B cell (primary cell): ENCODE data around the gene GDF2. TPM values are rescaled to one million over a fixed set of nuclear protein-coding genes. Genes with fewer than 3 reads are reported as not detected.

Source experiments
- ATAC-seq: fragments of 200-7000 bp; cut with Tn5 transposase; one replicate; pipeline ENCODE4 v1.10.0; 2021; ENCODE audit warnings: low read depth, mild to moderate bottlenecking, moderate number of reproducible peaks, moderate library complexity
- CTCF ChIA-PET: fragments of 350-600 bp; sonication (Branson Sonifier 250); formaldehyde crosslinking; loops from one replicate; lab custom pipeline; 2021; ENCODE audit warnings: antibody characterized with exemption, inconsistent platforms; lab: Charles Lee
- POLR2A ChIA-PET: fragments of 350-600 bp; sonication (Branson Sonifier 250); formaldehyde crosslinking; loops from one replicate; lab custom pipeline; 2021; ENCODE audit warnings: antibody characterized with exemption; lab: Charles Lee
- DNase-seq: peaks from one replicate; pipeline ENCODE4 v3.0.0; 2013
- H2AFZ ChIP-seq: 2 replicates; pipeline ENCODE4 v1.6.1; 2012; ENCODE audit warnings: mild to moderate bottlenecking, low read depth, low read length; ENCODE audit not compliant: insufficient read depth, poor library complexity, severe bottlenecking
- H3K27ac ChIP-seq, 2 donors: 1 replicate in 1 of 2; 2 replicates in 1 of 2; pipeline ENCODE4 v1.5.1; 2012 to 2013; ENCODE audit warnings: low read length in 2 of 2, mild to moderate bottlenecking in 2 of 2, moderate library complexity in 1 of 2
- H3K27me3 ChIP-seq, 4 experiments: fragments of 200-600 bp in 1 of 4; sonication (generic) in 1 of 4; replicated peaks in 1 of 4; 1 replicate in 2 of 4; 2 replicates in 2 of 4; pipeline versions ENCODE4 v1.6.1 to v1.7.0; 2013 to 2016; ENCODE audit warnings: low read length in 3 of 4, mild to moderate bottlenecking in 2 of 4, mixed read lengths in 1 of 4, moderate library complexity in 1 of 4; ENCODE audit not compliant: insufficient read depth in 4 of 4, control insufficient read depth in 3 of 4; ENCODE audit errors: control extremely low read depth in 1 of 4
- H3K36me3 ChIP-seq, 2 experiments: replicated peaks in 1 of 2; 1 replicate in 1 of 2; 2 replicates in 1 of 2; pipeline versions ENCODE4 v1.6.1 to v1.7.1; 2013; ENCODE audit warnings: low read length in 1 of 2; ENCODE audit not compliant: insufficient read depth in 2 of 2, control insufficient read depth in 1 of 2; ENCODE audit errors: control extremely low read depth in 1 of 2, extremely low read depth in 1 of 2
- H3K4me1 ChIP-seq, 2 donors: fragments of 200-600 bp in 1 of 2; sonication (generic) in 1 of 2; 1 replicate in 1 of 2; 2 replicates in 1 of 2; pipeline versions ENCODE4 v1.5.1 to v1.6.1; 2013 to 2017; ENCODE audit warnings: low read length in 2 of 2; ENCODE audit not compliant: control insufficient read depth in 2 of 2, insufficient read depth in 2 of 2
- H3K4me2 ChIP-seq: replicated peaks from 2 replicates; pipeline ENCODE3; 2012; ENCODE audit warnings: mild to moderate bottlenecking, low read depth, low read length; ENCODE audit not compliant: poor library complexity, severe bottlenecking
- H3K4me3 ChIP-seq, 5 experiments: fragments of 200-600 bp in 1 of 5; sonication (generic) in 1 of 5; 1 replicate in 3 of 5; 2 replicates in 2 of 5; pipeline versions ENCODE4 v1.5.1 to v1.7.0; 2011 to 2016; ENCODE audit warnings: low read length in 4 of 5, mild to moderate bottlenecking in 4 of 5, low read depth in 2 of 5, control low read depth in 1 of 5, moderate library complexity in 1 of 5; ENCODE audit not compliant: insufficient read depth in 1 of 5; ENCODE audit errors: control extremely low read depth in 1 of 5, extremely low read depth in 1 of 5
- H3K79me2 ChIP-seq: fragments of 200-600 bp; sonication (generic); one replicate; pipeline ENCODE4 v1.6.0; 2016; ENCODE audit warnings: low read length; ENCODE audit not compliant: control insufficient read depth, insufficient read depth
- H3K9ac ChIP-seq: fragments of 200-600 bp; sonication (generic); 2 replicates; pipeline ENCODE4 v1.6.1; 2017; ENCODE audit warnings: mild to moderate bottlenecking, low read length, moderate library complexity
- H3K9me3 ChIP-seq, 3 donors: one replicate each; pipeline versions ENCODE4 v1.6.1 to v1.7.1; 2013; ENCODE audit warnings: low read length in 2 of 3; ENCODE audit not compliant: control insufficient read depth in 2 of 3, insufficient read depth in 1 of 3; ENCODE audit errors: control extremely low read depth in 1 of 3
- H4K20me1 ChIP-seq: 2 replicates; pipeline ENCODE4 v1.6.0; 2012; ENCODE audit warnings: mild to moderate bottlenecking, low read length; ENCODE audit not compliant: insufficient read depth, control insufficient read depth, poor library complexity, severe bottlenecking
- H3K27ac Mint-ChIP-seq: one replicate; pipeline ENCODE4 v1.8.0; 2021; ENCODE audit warnings: mixed read lengths
- H3K27me3 Mint-ChIP-seq: one replicate; pipeline ENCODE4 v1.8.0; 2021; ENCODE audit warnings: mixed read lengths
- H3K4me1 Mint-ChIP-seq: one replicate; pipeline ENCODE4 v1.8.0; 2021; ENCODE audit warnings: mixed read lengths
- H3K4me3 Mint-ChIP-seq: one replicate; pipeline ENCODE4 v1.8.0; 2021; ENCODE audit warnings: mixed read lengths
- H3K9me3 Mint-ChIP-seq: one replicate; pipeline ENCODE4 v1.8.0; 2022; ENCODE audit warnings: mixed read lengths; ENCODE audit not compliant: insufficient read depth
- EZH2 ChIP-seq: IDR thresholded peaks from 2 replicates; pipeline ENCODE4 v1.6.1; 2012; ENCODE audit warnings: borderline replicate concordance, low read depth, mild to moderate bottlenecking, moderate library complexity, low read length; ENCODE audit not compliant: insufficient read depth, poor library complexity, severe bottlenecking
- WGBS: methylation state at CpG from one replicate; pipeline ENCODE4 v1.1.5; 2013; ENCODE audit warnings: missing lambda C conversion rate; ENCODE audit not compliant: insufficient coverage; 5-methylcytosine and 5-hydroxymethylcytosine counted together
- intact Hi-C: fragments of 100-400 bp; cut with micrococcal nuclease; formaldehyde crosslinking; loops from one replicate; pipeline ENCODE4 v1.10.0; 2022
- polyA plus RNA-seq: library from polyadenylated mRNA; depleted of rRNA; stranded (reverse); fragments of >200 nt; gene quantifications from 2 replicates; pipeline ENCODE4 v1.2.3, GENCODE V29; 2012
- total RNA-seq, 2 donors: library from RNA; stranded (reverse); fragments of 120-200 nt in 1 of 2; gene quantifications; 1 replicate in 1 of 2; 2 replicates in 1 of 2; pipeline versions ENCODE4 v1.2.3 to v1.2.4, GENCODE V29; 2013 to 2022
- TF ChIP-seq, protein P1 (sequence below): fragments of 200-600 bp; IDR thresholded peaks from one replicate; pipeline ENCODE4 v1.8.0; 2022; ENCODE audit warnings: antibody characterized with exemption, mild to moderate bottlenecking

GDF2 gene
- total and polyA plus RNA-seq, 2 donors (not counting 1 experiment from before 2014, with no cell fraction given), result not detected

DNA sequence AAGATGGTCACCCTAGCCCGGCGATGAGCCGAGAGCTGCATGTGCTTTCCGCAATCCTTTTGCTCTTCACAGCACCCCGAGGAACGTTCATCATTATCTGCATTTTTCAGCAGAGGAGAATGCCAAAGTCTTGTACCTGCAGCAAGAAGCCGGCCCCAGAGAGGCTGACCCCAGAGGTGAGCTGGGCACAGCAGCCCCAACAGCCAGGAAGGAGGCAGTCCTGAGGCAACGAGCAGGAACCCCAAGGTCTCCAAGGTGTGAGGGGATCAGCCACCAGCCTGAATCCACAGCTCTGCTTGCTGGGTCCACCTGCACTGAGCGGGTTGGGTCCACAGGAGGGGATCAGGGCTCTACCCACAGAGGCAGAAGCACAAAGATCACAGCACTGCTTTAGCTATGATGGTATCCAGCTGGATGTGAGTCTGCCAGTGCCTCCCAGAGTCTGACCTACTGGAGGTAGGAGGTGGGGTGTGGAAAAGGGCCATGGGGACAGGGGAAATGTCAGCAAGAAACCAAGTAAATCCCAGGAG is 39.1 kb upstream of the GDF2 start:
- no peaks in the 10 kb centered on the region for H3K79me2 ChIP-seq
- WGBS, result 91% methylated on average over 9 of the region's 9 CpGs
- peaks cover 7 to 15% of the 10 kb centered on the region in 2 donors for H3K4me1 ChIP-seq
- intact Hi-C loops, result no loop called here
- Mint-ChIP-seq H3K27ac (no peak overlapping the region), H3K27me3 (peaks cover 3% of the 10 kb centered on the region), H3K4me3 (no peak overlapping the region), H3K4me1 (peaks cover 24% of the 10 kb centered on the region), H3K9me3 (no peaks in the 10 kb centered on the region)
- no peak overlapping the region for H2AFZ ChIP-seq
- TF ChIP-seq EZH2, result no peak
- TF ChIP-seq, protein P1, sequence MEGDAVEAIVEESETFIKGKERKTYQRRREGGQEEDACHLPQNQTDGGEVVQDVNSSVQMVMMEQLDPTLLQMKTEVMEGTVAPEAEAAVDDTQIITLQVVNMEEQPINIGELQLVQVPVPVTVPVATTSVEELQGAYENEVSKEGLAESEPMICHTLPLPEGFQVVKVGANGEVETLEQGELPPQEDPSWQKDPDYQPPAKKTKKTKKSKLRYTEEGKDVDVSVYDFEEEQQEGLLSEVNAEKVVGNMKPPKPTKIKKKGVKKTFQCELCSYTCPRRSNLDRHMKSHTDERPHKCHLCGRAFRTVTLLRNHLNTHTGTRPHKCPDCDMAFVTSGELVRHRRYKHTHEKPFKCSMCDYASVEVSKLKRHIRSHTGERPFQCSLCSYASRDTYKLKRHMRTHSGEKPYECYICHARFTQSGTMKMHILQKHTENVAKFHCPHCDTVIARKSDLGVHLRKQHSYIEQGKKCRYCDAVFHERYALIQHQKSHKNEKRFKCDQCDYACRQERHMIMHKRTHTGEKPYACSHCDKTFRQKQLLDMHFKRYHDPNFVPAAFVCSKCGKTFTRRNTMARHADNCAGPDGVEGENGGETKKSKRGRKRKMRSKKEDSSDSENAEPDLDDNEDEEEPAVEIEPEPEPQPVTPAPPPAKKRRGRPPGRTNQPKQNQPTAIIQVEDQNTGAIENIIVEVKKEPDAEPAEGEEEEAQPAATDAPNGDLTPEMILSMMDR, result no peak
- no peak for DNase-seq
- H4K20me1 ChIP-seq, result no peaks in the 10 kb centered on the region
- no peaks in the 10 kb centered on the region for H3K27me3 ChIP-seq
- no peaks in the 10 kb centered on the region for H3K36me3 ChIP-seq
- CTCF ChIA-PET, result interaction anchor here (1.1 to 1.3 kb wide), 2 partner anchors 29 to 258 kb away, joined by 3 read pairs; no protein-coding TSS in a partner anchor
- POLR2A ChIA-PET, result no interaction called here
- H3K9me3 ChIP-seq, result no peaks in the 10 kb centered on the region
- no peak overlapping the region for H3K9ac ChIP-seq
- no peak overlapping the region for H3K4me3 ChIP-seq
- no peak overlapping the region for H3K4me2 ChIP-seq
- no peak for ATAC-seq
- no peak overlapping the region for H3K27ac ChIP-seq

DNA sequence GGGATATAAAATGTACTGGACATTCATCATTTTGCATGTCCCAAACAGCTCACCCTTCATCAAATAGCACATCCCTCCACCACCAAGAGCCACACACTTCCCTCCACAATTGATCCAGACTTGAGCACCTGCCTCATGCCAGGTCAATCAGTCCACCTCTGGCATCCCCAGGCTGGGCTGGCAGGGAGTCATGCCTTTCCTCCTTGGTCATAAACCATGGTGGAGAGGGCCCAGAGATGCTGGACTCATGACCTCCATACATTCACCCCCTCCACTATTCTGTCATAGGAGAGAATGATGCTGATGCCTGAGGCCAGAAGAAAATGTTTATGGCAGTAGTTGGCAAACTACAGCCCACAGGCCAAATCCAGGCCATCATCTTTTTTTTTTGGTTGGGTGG is 38.4 kb upstream of the GDF2 start:
- Histone ChIP-seq H3K9ac (no peak overlapping the region), H3K4me1 (peaks cover 7 to 15% of the 10 kb centered on the region in 2 donors), H3K27ac (no peak overlapping the region), H3K27me3 (no peaks in the 10 kb centered on the region), H2AFZ (no peak overlapping the region), H3K9me3 (no peaks in the 10 kb centered on the region), H4K20me1 (no peaks in the 10 kb centered on the region), H3K36me3 (no peaks in the 10 kb centered on the region), H3K4me2 (no peak overlapping the region), H3K4me3 (no peak overlapping the region), H3K79me2 (no peaks in the 10 kb centered on the region)
- Mint-ChIP-seq H3K9me3 (no peaks in the 10 kb centered on the region), H3K4me3 (no peak overlapping the region), H3K4me1 (peaks cover 24% of the 10 kb centered on the region), H3K27ac (no peak overlapping the region), H3K27me3 (peaks cover 3% of the 10 kb centered on the region)
- DNase-seq (no peak), ATAC-seq (no peak)
- intact Hi-C loops, result no loop called here
- CTCF ChIA-PET, result interaction anchor here (1.1 to 1.3 kb wide), 2 partner anchors 28 to 259 kb away, joined by 3 read pairs; no protein-coding TSS in a partner anchor
- POLR2A ChIA-PET, result no interaction called here
- TF ChIP-seq EZH2, result no peak
- TF ChIP-seq, protein P1, result no peak
